ENCODE measurements around the gene IQUB.

DNA sequence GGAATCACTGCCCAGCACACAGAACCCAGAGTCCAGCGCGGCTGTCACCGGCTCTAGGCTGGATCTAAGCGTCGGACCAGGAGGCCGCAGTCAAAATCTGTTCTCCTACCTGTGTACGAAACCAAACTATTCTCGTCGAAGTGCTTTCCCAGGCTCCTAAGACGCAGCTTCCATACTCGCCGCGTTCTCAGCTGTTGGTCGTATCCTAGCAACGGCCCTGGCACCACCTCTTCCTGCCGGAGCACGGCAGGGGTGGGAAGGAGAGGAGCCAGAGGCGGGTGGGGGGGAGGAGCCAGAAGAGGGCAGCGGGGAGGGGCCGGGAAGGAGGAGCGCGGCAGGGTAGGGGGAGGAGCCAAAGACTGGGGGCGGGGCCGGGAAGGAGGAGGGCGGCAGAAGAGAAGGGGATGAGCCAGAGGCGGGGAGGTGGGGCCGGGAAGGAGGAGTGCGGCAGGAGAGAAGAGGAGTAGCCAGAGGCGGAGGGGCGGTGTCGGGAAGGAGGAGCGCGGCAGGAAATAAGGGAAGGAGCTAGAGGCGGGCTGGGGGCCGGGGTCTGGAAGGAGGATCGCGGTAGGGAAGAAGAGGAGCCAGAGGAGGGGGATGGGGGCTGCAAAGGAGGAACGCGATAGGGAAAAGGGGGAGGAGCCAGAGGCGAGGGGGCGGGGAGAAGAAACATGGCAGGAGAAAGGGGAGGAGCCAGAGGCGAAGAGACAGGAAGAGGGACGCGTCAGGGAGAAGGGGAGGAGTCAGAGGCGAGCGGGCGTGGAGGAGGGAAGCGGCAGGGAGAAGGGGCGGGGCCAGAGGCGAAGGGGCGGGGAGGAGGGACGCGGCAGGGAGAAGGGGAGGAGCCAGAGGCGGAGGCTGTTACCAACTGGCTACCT is at the start of gene IQUB:
- TF ChIP-seq ZNF416 (CRISPR knock-in tag; IDR thresholded peaks at IDR 0.05) (no peak), NR1H2 (CRISPR knock-in tag; IDR thresholded peaks at IDR 0.05) (no peak)
- TF ChIP-seq, protein P1, sequence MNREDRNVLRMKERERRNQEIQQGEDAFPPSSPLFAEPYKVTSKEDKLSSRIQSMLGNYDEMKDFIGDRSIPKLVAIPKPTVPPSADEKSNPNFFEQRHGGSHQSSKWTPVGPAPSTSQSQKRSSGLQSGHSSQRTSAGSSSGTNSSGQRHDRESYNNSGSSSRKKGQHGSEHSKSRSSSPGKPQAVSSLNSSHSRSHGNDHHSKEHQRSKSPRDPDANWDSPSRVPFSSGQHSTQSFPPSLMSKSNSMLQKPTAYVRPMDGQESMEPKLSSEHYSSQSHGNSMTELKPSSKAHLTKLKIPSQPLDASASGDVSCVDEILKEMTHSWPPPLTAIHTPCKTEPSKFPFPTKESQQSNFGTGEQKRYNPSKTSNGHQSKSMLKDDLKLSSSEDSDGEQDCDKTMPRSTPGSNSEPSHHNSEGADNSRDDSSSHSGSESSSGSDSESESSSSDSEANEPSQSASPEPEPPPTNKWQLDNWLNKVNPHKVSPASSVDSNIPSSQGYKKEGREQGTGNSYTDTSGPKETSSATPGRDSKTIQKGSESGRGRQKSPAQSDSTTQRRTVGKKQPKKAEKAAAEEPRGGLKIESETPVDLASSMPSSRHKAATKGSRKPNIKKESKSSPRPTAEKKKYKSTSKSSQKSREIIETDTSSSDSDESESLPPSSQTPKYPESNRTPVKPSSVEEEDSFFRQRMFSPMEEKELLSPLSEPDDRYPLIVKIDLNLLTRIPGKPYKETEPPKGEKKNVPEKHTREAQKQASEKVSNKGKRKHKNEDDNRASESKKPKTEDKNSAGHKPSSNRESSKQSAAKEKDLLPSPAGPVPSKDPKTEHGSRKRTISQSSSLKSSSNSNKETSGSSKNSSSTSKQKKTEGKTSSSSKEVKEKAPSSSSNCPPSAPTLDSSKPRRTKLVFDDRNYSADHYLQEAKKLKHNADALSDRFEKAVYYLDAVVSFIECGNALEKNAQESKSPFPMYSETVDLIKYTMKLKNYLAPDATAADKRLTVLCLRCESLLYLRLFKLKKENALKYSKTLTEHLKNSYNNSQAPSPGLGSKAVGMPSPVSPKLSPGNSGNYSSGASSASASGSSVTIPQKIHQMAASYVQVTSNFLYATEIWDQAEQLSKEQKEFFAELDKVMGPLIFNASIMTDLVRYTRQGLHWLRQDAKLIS (CRISPR knock-in tag; IDR thresholded peaks at IDR 0.05; ENCODE audit: borderline replicate concordance), result no peak
- TF ChIP-seq, protein P2, sequence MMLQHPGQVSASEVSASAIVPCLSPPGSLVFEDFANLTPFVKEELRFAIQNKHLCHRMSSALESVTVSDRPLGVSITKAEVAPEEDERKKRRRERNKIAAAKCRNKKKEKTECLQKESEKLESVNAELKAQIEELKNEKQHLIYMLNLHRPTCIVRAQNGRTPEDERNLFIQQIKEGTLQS (CRISPR knock-in tag; conservative IDR thresholded peaks at IDR 0.05), result no peak
